Measurements from ENCODE around the gene GRK4.
"Not testable (repeated sequence)": the region's sequence is repeated elsewhere in the genome, so short reads cannot be mapped to it uniquely, and the experiment has no call there.

Gene GRK4

DNA sequence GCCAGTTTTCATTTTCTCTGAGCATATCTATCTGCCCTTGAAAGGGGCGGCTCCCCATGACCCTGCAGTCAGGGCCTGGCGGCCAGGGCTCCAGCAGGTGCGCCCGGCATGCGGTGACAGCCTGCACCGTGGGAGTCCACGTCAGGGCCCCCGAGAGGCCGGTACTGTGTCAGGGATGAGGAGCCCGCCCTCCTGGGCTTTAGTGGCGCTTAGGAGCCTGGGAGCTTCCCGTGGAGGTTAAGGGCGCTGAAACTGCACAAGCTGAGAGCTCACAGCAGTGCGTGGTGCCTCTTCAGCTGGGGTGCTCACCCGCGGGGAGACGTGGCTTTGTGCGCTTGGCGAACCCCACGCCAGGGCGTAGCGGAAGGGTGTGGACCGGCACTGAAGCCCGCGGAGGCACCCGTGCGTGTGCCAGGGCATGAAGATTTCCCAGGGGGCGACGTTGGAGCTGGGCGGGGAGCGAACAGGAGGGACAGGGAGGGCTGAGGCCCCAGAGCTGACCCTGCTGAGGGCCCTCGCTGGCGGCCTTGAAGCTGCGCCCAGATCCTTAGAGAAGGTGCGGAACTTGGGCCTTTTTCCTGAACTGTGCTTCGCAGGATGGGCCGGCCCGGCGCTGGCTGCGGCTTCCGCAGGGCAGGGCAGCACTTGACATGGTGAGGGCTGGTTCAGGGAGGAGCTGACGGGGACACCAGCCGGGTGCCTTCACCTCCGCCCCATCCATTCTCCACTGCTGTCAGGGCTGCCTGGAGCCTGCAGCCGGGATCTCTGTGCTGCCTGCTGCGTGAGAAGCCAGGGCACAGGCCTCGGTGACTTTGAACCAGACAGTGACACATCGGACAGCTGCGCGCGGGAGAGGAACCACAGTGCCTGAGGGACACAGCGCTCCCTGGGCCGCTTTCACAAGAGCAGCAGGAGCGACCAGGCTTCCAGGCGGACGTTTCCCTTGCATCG lies 78.1 kb downstream of the GRK4 start:
- DNase-seq (ENCODE audit: low spot score) = peak; percentile 41

DNA sequence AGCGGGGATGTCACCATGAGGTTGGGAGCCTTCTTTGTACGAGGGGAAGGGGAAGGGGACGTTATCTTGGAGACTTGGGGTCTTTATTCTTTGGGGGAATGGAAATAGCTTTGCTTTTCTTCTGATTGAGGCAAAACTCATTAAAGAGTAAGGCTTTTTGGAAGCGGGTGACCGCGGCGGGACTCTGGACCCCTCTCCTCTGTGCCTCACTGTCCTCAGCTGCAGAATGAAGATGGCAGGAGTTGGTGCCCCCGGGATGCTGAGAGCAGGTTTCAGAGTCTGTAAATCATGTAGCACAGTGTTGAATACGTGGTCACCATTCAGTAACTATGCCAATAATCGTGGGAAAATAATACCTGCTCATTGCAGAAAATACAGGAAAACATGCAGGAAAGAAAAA lies 78.9 kb downstream of the GRK4 start:
- DNase-seq (ENCODE audit: low spot score) = no peak

DNA sequence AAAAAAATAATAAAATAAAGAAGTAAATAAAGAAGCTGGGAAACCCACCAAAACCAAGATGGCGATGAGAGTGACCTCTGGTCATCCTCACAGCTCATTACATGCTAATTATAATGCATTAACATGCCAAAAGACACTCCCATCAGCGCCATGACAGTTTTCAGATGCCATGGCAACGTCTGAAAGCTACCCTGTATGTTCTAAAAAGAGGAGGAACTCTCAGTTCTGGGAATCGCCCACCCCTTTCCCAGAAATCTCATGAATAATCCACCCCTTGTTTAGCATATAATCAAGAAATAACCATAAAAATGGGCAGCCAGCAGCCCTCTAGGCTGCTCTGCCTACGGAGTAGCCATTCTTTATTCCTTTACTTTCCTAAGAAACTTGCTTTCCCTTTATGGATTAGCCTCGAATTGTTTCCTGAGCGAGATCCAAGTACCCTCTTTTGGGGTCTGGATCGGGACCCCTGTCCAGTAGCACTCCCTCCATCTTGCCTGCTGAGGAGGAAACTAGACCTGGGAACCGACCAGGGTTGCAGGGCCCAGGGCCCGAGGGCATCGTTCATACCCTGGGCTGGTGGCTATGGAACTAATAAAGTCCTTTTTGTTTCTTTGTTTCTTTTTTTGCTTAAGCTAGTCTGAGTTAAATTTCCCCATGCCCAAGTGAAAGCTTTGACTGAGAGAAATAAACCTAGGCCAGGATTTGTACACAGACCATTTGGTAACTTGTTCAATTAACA lies 80.1 kb downstream of the GRK4 start:
- DNase-seq (ENCODE audit: low spot score) = no peak

DNA sequence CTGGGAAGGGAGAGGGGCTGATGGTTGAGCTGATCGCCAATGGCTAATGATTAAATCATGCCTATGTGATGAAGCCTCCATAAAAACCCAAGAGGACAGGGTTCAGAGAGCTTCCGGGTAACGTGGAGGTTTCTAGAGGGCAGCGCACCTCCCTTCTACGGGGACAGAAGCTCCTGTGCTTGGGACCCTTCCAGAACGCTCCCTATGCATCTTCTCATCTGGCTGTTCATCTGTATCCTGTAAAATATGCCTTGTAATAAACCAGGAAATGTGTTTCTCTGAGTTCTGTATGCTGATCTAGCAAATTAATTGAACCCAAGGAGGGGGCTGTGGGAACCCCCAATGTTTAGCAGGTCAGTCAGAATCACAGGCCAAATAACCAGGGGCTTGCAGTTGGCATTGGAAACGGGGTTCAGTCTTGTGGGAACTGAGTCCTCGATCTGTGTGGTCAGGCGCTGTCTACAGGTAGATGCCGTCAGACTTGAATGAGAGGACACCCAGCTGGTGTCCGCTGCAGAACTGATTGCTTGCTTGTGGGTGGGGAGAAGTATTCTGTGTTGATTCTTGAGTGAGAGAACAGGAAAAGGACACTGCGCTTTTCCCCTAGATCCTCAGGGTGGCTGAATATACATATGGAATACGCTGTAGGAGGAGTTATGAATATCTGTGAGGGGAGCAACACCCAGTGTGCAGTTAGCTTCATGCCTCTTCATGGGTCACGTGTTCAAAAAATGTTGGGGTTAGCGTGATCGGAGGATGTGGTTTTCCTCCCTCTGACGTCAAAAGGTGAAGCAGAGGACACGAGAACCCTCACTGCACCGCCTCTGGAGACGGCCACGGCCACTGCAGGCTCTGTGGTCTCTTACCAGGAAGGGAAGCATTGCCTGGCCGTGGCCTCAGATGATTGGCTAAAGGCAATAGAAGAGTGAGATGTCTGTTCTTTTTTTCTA lies 81.8 kb downstream of the GRK4 start:
- DNase-seq (ENCODE audit: low spot score) = peak; percentile 63

DNA sequence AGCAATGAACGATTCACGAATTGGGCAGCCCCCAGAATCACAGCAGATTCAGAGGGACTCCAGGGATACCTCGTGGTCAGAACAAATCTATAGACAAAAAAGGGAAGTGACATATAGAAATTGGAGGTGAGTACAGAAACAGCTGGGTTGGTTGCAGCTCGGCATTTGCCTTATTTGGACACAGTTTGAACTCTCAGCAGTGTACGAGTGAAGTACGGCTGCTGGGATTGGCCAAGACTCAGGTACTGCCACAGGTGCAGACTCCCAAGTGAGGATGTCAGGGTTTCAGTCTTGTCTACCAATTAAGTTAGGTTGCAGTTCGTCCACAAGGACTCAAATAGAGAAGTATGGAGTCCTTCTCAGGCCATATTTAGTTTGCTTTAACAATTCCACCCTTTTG lies 82.8 kb downstream of the GRK4 start:
- DNase-seq (ENCODE audit: low spot score) = no peak

DNA sequence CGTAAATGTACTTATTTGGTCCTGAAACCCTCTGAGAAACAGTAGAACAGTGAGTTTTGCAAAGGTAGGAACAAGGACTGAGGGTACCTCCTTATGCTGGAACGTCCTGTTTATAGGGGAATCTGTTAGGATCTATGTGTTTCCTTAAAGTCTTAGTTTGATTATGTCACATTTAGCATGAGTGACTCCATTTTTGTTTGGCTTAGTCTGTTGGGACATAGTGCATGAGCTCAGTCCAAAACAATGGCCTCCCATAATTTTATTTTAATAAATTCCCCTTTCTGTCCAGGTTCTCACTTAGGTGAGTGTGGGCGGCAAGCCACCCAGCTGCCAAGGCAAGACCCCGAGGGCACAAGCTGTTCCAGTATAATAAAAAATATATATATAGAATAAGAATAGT lies 83.3 kb downstream of the GRK4 start:
- DNase-seq (ENCODE audit: low spot score) = no peak

DNA sequence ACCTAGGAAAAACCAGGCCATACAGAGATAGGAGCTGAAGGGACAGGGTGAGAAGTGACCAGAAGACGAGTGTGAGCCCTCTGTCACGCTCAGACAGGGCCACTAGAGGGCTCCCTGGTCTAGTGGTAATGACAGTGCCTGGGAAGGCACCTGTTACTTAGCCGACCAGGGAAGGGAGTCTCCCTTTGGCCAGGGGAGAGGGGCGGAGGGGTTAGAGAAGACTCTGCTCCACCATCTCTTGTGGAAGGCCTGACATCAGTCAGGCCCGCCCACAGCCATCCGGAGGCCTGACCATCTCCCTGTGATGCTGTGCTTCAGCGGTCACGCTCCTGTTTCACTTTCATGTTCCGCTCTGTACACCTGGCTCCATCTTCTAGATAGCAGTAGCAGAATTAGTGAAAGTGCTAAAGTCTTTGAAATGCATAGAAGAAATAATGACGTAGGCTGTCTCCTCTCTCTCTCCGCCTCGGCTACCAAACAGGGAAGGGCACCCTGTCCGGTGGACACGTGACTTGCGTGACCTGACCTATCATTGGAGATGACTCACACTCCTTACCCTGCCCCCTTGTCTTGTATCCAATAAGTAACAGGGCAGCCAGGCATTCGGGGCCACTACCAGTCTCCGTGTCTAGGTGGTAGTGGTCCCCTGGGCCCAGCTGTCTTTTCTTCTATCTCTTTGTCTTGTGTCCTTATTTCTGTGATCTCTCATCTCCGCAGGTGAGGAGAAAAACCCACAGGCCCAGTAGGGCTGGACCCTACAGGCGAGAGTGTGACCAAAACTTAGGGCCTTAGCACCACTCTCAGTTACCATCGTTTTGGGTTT lies 84.3 kb downstream of the GRK4 start:
- DNase-seq (ENCODE audit: low spot score) = peak; percentile 64

DNA sequence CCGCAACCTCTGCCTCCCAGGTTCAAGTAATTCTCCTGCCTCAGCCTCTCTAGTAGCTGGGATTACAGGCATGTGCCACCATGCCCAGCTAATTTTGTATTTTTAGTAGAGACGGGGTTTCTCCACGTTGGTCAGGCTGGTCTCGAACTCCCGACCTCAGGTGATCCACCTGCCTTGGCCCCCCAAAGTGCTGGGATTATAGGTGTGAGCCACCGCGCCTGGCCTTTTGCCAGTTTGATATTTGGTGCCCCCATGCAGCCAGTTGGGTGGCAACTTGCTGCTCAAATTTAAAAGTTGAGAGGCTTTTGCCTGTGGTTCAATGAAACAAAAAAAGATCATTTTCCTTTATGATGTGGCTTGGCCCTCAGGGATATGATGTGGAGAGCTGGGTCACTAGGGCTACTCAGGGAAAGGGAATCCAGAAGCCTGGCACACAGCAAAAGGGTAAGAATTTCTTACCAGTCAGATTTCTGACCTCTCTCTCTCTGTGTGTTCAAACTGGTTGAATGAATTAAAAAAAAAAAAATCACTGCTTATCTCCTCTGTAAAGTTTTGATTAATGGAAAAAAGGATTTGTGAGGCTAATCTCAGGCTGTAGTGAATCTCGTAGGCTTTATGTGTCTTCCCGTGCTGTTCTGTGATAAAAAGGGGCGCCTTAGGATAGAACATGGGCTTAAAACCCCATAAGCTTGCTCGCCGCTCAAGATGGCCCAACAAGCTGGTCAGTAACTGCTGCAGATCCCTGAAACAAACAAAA lies 87.9 kb downstream of the GRK4 start:
- DNase-seq (ENCODE audit: low spot score) = not testable (repeated sequence)

DNA sequence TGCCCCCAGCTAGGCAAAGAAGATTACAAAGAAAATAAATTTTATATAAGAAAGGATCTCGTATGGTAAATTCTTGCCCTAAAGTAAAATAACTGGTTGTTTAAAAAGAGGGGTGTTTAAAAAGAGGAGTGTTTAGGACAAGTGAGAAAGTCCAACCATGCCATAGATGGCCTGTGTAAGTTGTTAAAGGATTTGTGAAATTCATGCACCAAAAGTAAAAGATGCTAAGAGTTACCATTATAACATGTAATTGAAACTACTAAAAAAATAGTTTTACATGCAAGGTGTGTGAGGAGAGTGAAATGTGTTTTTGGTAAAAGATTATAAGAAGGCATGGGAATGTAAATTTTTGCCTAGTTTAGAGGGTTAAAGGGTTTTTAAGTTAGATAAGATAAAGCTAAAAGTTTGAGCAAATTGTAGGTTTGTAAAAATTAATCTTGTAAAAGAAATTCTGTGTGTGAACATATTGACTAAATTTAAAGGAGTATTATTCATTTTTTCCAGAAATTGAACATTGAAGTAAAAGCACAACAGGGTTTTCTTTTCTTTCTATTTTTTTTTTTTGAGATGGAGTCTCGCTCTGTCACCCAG lies 90.9 kb downstream of the GRK4 start:
- DNase-seq (ENCODE audit: low spot score) = no peak

DNA sequence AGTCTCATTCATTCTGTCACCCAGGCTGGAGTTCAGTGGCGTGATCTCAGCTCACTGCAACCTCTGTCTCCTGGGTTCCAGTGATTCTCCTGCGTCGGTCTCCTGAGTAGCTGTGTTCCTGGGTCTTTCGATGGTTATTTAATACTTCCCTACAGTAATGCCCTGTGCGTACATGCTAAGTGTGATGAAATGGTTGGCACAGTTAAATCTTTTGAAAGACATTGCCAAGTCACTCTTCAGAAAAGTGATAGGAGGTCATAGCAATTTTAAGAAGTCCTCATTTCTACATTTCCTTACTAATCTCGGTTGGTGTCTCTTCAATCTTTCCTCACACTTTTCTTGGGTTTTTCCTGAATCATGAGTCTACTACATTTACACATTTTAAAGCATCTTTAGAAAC lies 96.6 kb downstream of the GRK4 start:
- DNase-seq (ENCODE audit: low spot score) = no peak

DNA sequence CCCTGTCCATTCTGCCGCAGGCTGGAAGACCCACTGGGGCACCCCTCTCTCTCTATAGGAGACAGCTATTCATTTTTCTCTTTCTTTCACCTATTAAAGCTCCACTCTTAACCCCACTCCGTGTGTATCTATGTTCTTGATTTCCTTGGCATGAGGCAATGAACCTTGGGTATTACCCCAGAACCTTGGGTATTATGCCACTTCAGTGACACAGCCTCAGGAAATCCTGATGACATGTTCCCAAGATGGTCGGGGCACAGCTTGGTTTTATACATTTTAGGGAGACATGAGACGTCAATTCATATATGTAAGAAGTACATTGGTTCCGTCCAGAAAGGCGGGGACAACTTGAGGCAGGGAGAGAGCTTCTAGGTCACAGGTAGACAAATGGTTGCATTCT lies 97.6 kb downstream of the GRK4 start:
- DNase-seq (ENCODE audit: low spot score) = no peak

DNA sequence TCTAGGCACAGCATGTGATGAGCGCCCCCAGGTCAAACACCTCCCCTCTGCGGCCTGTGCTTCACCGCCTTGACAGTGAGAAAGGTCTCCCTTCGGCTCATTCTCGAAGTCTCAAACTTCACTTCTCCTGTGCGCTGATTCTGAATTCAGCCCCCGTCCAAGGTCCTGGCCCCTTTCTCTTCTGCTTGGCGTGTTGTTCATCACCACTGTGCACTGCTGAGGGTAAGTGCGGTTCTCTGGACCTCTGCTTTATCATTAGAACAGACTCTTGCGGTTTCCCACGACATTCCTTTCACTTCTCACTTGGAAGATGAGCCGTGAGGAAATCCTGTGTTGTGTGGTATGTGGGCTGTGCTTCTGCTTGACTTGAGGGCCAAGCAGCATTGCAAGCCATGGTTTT lies 99.1 kb downstream of the GRK4 start:
- no peak for DNase-seq (ENCODE audit: low spot score)

DNA sequence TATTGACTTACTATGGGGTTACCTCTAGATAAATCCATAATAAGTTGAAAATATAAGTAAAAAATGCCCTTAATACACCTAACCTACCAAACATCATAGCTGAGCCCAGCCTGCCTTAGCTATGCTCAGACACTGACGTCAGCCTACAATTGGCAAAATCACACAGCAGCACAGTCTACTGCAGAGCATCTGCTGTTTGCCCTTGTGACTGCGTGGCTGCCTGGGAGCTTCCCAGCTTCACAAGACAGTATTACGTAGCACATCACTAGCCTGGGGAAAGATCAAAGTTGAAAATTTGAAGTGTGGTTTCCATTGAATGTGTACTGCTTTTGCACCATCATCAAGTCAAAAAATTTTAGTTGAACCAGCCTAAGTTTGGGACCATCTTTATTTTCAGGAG lies 102.2 kb downstream of the GRK4 start:
- DNase-seq (ENCODE audit: low spot score) = no peak

DNA sequence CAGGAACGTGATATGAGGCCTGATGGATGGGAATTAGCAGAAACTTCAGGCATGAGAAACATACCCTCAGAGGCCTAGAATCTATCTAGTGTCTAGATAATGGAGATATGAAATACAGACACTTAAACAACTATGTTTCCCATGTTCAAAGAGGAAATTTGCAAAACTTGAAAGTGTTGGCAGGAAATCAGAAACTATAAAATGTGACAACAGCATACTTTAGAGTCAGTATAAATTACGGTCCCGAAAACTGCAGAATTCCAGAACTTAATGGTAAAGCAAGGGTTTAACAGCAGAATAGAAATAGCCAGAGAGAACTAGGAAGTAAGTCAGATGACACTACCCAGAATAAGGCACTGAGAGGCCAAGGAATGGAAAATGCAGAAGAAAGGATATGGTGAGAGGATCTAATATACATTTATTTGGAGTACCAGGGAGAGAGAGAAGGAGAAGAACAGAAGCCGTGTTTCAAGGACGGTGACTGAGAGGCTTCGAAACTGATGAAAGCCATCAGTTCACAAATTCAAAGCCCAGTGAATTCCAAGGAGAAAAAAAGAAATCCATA lies 103.5 kb downstream of the GRK4 start:
- DNase-seq (ENCODE audit: low spot score) = no peak

DNA sequence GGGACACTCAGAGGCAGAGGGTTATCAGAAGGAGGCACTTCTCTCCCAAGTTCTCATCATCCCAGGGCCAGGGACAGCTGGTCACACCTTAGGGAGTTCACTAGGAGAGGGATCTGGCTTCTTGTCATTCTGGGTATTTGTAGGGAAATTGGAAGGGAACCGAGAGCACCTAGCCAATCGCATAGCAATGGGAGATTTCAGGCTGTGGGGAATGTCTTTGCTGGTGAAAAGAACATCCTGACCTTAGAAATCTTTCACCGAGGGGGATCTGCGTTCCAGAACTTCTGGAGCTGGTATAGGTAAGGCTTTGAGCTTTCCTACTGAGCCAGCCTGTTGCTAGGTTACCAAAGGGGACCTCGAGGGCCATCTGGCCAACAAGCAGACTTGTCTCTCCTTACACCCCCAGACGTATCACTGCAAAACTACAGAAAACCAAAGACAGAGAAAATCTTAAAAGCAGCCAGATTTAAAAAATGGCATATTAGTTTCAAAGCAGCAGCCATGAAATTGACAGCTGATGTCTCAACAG lies 104.2 kb downstream of the GRK4 start:
- DNase-seq (ENCODE audit: low spot score) = no peak

DNA sequence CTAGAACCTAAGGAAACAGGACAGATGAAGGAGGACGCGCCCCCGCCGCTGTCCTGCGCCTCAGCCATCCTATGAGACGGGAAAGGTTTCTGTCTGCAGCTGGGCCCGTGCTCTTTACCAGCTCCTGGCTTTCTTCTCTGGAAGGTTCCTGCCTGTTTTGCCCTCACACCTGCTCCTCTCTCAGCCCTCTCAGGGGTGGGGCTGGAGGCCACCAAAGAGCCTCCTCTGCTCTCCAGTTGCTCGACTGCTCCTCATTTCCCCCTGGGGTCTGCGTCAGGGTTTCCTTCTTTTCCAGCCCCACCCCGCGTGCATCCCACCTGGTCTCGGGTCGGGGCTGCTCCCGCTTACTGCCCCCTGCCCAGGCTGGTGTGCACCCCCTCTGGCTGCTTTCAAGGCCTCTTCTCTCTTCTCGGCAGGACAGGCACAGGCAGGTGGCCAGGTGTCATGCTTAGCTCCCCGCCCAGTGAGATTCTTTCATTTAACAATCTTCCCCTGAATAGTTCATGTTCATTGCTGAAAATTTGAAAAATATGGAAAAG lies 106.4 kb downstream of the GRK4 start:
- no peak for DNase-seq (ENCODE audit: low spot score)

DNA sequence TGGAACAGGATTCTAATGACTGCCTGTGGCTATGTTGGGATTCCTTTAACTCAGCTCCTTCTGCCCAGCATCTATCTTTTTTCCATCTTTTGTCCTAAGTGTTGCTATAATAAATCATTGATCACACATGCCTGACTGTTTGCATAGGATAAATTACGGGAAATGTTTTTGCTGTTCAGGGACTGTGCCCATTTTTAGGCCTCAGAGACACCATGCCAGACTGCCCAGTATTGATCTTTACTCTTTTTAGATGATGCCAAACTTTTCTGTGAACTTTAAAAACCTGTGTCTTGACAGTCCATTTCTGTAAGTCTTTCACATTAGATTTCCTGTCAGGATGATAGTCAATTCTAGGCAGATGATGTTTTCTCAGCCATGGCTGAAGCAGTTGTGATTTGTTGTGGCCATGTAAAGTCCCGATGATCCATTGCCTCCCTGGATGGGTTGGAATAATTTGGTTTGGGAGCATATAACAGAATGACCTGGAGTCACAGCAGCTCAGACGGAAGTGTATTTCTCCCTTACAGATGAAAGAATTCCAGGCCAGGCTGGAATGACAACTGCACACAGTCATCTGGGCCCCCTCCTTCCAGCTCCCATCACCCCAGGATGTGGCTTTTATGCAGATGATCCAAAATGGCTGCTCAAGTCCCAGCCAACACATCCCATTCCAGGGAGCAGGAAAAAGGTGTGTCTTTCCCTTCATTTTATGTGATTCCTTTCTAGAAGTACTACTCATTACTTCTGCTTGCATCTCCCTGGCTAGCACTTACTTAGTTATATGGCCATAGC lies 107.5 kb downstream of the GRK4 start:
- DNase-seq (ENCODE audit: low spot score) = no peak

DNA sequence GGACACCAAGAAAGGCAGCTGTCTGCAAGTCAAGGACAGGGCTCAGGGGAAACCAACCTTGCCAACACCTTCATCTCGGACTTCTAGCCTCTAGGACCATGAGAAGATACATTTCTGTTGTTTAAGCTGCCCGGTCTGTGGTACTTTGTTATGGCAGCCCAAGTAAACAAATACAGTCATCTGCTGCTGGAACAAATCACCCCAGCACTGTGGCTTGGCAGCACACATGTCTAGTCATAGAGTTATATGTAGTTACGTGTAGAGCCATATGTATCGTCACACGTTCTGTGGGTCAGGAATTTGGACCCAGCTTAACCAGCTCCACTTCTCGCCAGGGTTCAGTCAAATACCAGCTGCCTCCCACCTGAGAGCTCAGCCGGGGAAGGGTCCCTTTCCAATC lies 108.4 kb downstream of the GRK4 start:
- DNase-seq (ENCODE audit: low spot score) = no peak
